HFF-Myc (cell line): ENCODE data around the gene PLCXD3.
"Not testable (repeated sequence)": the region's sequence is repeated elsewhere in the genome, so short reads cannot be mapped to it uniquely, and the experiment has no call there.

ENCODE experiments used
- DNase-seq: peaks from one replicate; pipeline ENCODE4 v3.0.0-alpha.2; 2011; ENCODE audit warnings: low read depth; ENCODE audit errors: extremely low read depth
- H3K4me3 ChIP-seq: replicated peaks from 2 replicates; pipeline ENCODE4 v1.5.1; 2011; ENCODE audit warnings: low read depth, mild to moderate bottlenecking, control low read depth, low read length
- TF ChIP-seq, protein P1 (sequence below): IDR thresholded peaks from 2 replicates; pipeline ENCODE4 v1.5.1; 2012; ENCODE audit warnings: mild to moderate bottlenecking, low read depth, low read length, control low read depth; ENCODE audit errors: missing control alignments

PLCXD3 gene

DNA sequence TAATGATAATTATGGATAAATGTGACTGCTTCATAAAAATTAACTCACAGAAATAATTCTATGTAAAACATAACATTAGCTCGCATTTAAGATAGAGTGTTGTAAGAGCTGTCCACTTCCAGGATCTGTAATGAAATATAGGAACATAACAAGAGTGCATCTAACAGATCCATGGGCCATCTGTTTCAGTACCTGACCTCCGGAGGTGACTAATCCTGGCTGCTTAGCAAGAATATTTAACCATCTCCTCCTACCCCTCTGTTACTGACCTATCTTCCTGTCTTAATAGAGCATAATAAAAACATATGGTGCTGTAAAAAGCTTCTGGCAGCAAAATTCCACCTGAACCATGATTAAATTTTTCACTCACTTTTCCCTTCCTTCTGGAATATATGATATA lies 7.1 kb downstream of the PLCXD3 start:
- DNase-seq = no peak
- TF ChIP-seq, protein P1, sequence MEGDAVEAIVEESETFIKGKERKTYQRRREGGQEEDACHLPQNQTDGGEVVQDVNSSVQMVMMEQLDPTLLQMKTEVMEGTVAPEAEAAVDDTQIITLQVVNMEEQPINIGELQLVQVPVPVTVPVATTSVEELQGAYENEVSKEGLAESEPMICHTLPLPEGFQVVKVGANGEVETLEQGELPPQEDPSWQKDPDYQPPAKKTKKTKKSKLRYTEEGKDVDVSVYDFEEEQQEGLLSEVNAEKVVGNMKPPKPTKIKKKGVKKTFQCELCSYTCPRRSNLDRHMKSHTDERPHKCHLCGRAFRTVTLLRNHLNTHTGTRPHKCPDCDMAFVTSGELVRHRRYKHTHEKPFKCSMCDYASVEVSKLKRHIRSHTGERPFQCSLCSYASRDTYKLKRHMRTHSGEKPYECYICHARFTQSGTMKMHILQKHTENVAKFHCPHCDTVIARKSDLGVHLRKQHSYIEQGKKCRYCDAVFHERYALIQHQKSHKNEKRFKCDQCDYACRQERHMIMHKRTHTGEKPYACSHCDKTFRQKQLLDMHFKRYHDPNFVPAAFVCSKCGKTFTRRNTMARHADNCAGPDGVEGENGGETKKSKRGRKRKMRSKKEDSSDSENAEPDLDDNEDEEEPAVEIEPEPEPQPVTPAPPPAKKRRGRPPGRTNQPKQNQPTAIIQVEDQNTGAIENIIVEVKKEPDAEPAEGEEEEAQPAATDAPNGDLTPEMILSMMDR = no peak
- H3K4me3 ChIP-seq = no peak overlapping the region

DNA sequence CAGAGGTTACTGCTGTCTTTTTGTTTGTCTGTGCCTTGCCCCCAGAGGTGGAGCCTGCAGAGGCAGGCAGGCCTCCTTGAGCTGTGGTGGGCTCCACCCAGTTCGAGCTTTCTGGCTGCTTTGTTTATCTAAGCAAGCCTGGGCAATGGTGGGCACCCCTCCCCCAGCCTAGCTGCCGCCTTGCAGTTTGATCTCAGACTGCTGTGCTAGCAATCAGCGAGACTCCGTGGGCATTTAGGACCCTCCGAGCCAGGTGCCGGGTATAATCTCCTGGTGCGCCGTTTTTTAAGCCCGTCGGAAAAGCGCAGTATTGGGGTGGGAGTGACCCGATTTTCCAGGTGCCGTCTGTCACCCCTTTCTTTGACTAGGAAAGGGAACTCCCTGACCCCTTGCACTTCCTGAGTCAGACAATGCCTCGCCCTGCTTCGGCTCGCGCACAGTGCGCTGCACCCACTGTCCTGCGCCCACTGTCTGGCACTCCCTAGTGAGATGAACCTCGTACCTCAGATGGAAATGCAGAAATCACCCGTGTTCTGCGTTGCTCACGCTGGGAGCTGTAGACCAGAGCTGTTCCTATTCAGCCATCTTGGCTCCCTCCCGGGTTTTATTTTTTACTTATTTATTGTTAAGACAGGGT lies 16.8 kb downstream of the PLCXD3 start:
- not testable (repeated sequence) for H3K4me3 ChIP-seq, DNase-seq

DNA sequence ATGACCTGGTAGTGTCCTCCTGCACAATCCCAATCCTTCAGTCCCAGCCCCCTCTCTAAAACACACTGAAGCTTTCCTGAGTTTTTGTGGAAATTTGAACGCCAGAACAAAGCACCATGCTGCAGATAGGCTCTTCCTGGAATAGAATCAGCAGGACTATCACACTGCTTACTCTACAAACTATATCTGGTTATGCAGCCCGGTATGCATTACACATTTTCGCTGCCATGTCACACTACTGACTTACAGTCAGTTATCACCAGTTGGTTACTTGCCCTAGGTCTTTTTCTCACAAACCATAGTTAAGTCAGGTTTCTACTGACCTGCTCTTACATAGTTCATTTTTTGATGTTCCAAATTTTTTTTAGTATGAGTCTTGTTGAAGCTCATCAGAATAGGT lies 24.9 kb downstream of the PLCXD3 start:
- H3K4me3 ChIP-seq = no peak overlapping the region
- no peak for DNase-seq
- TF ChIP-seq, protein P1 = no peak

DNA sequence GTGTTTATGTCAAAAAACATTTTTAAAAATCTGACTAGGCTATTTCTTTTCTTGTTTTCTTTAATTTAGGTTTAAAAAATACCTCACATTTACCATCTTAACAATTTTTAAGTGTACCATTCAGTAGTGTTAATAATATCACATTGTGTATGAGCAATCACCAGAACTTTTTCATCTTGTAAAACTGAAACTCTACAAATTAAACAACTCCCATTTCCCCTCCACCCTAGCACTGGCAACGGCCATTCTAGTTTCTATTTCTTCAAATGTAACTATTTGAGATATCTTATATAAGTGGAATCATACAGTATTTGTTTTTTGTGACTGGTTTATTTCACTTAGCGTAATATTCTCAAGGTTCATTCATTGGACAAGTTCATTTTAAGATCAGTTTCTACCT lies 27.7 kb downstream of the PLCXD3 start:
- DNase-seq = no peak
- no peak overlapping the region for H3K4me3 ChIP-seq
- TF ChIP-seq, protein P1 = no peak

DNA sequence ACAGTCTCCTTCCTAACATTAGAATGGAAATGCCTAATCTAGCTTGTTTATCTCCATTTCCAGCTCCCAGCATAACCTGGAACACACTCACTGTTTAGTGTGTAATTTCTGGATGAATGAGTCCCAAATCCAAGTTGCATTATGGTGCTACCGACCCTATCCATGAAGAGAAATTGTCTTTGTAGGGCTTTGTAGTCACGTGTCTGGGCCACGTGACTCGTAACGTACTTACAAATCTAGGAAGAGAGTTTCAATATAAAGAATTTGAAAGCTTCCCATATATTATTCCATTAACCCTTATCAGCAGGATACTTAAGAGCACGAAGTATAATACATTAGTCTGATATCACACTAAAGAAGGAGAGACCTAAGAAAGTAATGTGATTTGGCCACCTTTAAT lies 28.2 kb downstream of the PLCXD3 start:
- TF ChIP-seq, protein P1 = no peak
- no peak overlapping the region for H3K4me3 ChIP-seq
- DNase-seq = no peak

DNA sequence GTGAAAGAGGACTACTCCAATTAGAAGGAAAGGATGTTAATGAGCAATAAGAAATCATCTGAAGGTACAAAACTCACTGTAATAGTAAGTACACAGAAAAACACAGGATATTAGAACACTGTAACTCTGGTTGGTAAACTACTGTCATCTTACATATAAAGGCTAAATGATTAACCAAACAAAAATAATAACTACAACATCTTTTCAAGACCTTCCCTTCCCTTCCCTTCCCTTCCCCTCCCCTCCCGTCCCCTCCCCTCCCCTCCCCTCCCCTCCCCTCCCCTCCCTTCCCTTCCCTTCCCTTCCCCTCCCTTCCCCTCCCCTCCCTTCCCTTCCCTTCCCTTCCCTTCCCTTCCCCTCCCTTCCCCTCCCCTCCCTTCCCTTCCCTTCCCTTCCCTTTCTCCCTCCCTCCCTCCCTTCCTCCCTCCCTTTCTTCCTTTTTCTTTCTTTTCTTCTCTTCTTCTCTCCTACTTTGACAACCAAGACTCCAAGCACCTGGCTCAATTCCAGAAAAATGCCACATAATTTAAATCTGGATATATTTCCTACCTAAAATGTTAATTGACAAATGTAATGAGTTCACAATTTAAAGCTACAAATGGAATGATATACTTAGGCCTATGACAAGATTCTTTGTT lies 38.7 kb downstream of the PLCXD3 start:
- DNase-seq, H3K4me3 ChIP-seq: not testable (repeated sequence)

DNA sequence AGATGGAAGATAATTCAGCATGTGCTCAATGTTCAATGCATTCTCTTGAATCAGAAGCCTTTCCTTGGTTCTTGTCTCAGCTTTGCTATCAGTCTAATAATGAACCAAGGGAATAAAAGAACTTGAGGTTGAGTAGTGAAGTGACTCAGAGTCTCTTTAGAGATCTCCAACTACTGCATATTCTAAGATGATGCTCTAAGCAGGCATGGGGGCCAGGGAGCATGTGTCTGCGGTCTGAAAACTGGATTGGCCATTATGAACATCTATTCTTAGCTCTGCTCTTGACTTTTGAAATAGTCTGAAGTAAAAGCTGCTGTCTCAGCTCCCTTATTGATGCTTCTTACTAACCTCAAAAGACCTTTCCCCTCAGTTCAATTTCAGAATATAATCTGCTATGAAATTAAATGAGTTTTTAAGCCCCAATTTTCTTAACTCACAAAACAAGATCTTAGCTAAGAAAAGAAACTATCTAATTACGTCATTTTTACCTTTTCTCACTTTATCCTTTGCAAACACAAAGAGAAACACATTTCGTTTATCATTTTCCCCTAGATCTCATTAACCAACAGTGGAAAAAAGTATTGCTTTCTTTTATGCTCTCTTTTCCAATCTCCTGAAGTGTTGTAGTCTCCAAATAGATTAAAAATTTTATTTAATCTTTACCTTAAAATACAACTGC lies 44.8 kb downstream of the PLCXD3 start:
- H3K4me3 ChIP-seq = no peak overlapping the region
- TF ChIP-seq, protein P1 = no peak
- DNase-seq = no peak
